ENCODE results near the gene PLEKHG4B.
"Not testable (repeated sequence)": the region's sequence is repeated elsewhere in the genome, so short reads cannot be mapped to it uniquely, and the experiment has no call there.

The PLEKHG4B gene

DNA sequence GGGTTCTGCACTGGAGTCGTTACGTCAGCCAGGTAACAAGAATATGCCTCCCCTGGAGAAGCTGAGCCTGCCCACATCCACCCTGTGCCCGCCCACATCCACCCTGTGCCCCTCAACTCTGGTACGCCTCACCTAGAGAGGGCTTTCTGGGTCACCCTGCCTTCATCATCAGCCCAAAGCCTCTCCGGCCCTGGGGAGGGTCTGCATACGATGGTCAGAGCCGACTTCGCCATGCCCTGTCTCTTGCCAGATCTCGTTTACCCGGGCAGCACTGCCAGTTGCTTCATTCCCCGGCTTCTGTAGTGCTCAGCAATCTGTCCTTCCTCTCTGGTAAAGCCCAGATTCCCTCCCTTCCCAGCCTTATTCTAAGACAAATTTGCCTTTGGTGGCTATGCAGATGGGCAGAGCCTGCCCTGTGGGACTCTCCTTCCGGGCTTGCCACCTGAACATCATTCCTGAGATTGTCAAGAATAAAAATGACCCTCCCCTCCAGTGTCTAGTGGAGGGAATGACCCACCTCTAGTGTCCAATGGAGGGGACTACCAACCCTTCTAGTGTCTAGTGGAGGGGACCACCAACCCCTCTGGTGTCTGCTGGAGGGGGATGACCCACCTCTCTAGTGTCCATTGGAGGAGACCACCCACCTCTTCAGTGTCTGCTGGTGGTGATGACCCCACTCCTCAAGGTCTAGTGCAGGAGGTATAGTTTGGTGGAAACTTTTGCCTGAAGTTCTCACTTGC is 3.4 kb downstream of the PLEKHG4B start:
- H2AFZ ChIP-seq (ENCODE audit: low read depth, low read length) = no peak overlapping the region
- no peaks in the 10 kb centered on the region for H3K4me1 ChIP-seq (ENCODE audit: low read length)
- no peak for TF ChIP-seq EZH2phosphoT487 (IDR thresholded peaks at IDR 0.05; ENCODE audit: low read depth)
- TF ChIP-seq, protein P1, sequence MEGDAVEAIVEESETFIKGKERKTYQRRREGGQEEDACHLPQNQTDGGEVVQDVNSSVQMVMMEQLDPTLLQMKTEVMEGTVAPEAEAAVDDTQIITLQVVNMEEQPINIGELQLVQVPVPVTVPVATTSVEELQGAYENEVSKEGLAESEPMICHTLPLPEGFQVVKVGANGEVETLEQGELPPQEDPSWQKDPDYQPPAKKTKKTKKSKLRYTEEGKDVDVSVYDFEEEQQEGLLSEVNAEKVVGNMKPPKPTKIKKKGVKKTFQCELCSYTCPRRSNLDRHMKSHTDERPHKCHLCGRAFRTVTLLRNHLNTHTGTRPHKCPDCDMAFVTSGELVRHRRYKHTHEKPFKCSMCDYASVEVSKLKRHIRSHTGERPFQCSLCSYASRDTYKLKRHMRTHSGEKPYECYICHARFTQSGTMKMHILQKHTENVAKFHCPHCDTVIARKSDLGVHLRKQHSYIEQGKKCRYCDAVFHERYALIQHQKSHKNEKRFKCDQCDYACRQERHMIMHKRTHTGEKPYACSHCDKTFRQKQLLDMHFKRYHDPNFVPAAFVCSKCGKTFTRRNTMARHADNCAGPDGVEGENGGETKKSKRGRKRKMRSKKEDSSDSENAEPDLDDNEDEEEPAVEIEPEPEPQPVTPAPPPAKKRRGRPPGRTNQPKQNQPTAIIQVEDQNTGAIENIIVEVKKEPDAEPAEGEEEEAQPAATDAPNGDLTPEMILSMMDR (IDR thresholded peaks at IDR 0.05; ENCODE audit: low read depth, low read length) = no peak
- H3K36me3 ChIP-seq (replicated peaks; ENCODE audit: low read depth, low read length) = no peaks in the 10 kb centered on the region
- H3K79me2 ChIP-seq (ENCODE audit: low read length) = no peaks in the 10 kb centered on the region
- no peak overlapping the region for H3K4me3 ChIP-seq (ENCODE audit: low read length)
- H3K27ac ChIP-seq (ENCODE audit: low read length) = no peak overlapping the region
- H3K27me3 ChIP-seq (ENCODE audit: low read depth, low read length) = no peaks in the 10 kb centered on the region
- no peak overlapping the region for H3K4me2 ChIP-seq (ENCODE audit: low read length)
- H4K20me1 ChIP-seq (ENCODE audit: insufficient read depth, low read length) = no peaks in the 10 kb centered on the region
- H3K9me3 ChIP-seq (ENCODE audit: insufficient read depth, low read length) = no peaks in the 10 kb centered on the region
- H3K9ac ChIP-seq (ENCODE audit: low read length) = no peak overlapping the region

DNA sequence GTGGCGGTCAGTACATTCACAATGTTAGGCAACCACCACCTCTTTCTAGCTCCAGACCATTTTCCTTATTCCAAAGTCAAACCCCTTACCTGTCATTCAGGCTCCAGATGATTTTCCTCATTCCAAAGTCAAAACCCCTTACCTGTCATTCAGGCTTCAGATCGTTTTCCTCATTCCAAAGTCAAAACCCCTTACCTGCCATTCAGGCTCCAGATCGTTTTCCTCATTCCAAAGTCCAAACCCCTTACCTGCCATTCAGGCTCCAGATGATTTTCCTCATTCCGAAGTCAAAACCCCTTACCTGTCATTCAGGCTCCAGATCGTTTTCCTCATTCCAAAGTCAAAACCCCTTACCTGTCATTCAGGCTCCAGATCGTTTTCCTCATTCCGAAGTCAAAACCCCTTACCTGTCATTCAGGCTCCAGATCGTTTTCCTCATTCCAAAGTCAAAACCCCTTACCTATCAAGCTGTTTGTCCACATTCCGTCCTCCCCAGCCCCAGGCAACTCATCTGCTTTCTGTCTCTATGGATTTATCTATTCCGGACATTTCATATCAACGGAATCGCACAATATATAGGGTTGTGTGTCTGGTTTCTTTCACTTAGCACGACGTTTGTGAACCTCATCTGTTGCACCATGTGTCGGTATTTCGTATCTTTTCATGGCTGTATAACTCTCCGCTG is 5.2 kb downstream of the PLEKHG4B start:
- H2AFZ ChIP-seq (ENCODE audit: low read depth, low read length) = no peak overlapping the region
- H3K4me3 ChIP-seq (ENCODE audit: low read length) = no peak overlapping the region
- no peak overlapping the region for H3K4me2 ChIP-seq (ENCODE audit: low read length)
- no peak overlapping the region for H3K27ac ChIP-seq (ENCODE audit: low read length)
- no peaks in the 10 kb centered on the region for H3K27me3 ChIP-seq (ENCODE audit: low read depth, low read length)
- H3K79me2 ChIP-seq (ENCODE audit: low read length) = no peaks in the 10 kb centered on the region
- H3K36me3 ChIP-seq (replicated peaks; ENCODE audit: low read depth, low read length) = no peaks in the 10 kb centered on the region
- no peak overlapping the region for H3K9ac ChIP-seq (ENCODE audit: low read length)
- H3K9me3 ChIP-seq (ENCODE audit: insufficient read depth, low read length) = no peaks in the 10 kb centered on the region
- TF ChIP-seq, protein P1 (IDR thresholded peaks at IDR 0.05; ENCODE audit: low read depth, low read length) = no peak
- no peak for TF ChIP-seq EZH2phosphoT487 (IDR thresholded peaks at IDR 0.05; ENCODE audit: low read depth)
- no peaks in the 10 kb centered on the region for H3K4me1 ChIP-seq (ENCODE audit: low read length)
- no peaks in the 10 kb centered on the region for H4K20me1 ChIP-seq (ENCODE audit: insufficient read depth, low read length)

DNA sequence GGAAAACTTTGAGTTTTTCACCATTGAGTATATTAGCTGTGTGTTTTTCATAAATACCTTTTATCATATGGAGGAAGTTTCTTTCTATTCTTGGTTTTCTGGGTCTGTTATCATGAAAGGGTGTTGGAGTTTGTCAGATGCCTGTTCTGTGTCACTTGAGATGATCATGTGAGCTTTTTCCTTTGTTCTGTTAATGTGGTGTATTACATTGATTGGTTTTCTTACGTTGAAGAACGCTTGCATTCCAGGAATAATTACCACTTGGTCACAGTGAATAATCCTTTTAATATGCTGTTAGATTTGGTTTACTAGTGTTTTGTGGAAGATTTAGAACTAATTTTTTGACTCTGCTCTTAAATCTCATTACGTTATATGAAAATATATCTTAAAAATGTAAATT is 7.8 kb downstream of the PLEKHG4B start:
- Histone ChIP-seq H3K79me2 (ENCODE audit: low read length) (no peaks in the 10 kb centered on the region), H4K20me1 (ENCODE audit: insufficient read depth, low read length) (no peaks in the 10 kb centered on the region), H3K9me3 (ENCODE audit: insufficient read depth, low read length) (no peaks in the 10 kb centered on the region), H3K9ac (ENCODE audit: low read length) (no peak overlapping the region), H3K4me3 (ENCODE audit: low read length) (no peak overlapping the region), H3K4me2 (ENCODE audit: low read length) (no peak overlapping the region), H3K27me3 (ENCODE audit: low read depth, low read length) (no peaks in the 10 kb centered on the region), H3K27ac (ENCODE audit: low read length) (no peak overlapping the region), H3K4me1 (ENCODE audit: low read length) (no peaks in the 10 kb centered on the region), H3K36me3 (replicated peaks; ENCODE audit: low read depth, low read length) (no peaks in the 10 kb centered on the region), H2AFZ (ENCODE audit: low read depth, low read length) (no peak overlapping the region)
- TF ChIP-seq, protein P1 (IDR thresholded peaks at IDR 0.05; ENCODE audit: low read depth, low read length) = no peak
- TF ChIP-seq EZH2phosphoT487 (IDR thresholded peaks at IDR 0.05; ENCODE audit: low read depth) = no peak

DNA sequence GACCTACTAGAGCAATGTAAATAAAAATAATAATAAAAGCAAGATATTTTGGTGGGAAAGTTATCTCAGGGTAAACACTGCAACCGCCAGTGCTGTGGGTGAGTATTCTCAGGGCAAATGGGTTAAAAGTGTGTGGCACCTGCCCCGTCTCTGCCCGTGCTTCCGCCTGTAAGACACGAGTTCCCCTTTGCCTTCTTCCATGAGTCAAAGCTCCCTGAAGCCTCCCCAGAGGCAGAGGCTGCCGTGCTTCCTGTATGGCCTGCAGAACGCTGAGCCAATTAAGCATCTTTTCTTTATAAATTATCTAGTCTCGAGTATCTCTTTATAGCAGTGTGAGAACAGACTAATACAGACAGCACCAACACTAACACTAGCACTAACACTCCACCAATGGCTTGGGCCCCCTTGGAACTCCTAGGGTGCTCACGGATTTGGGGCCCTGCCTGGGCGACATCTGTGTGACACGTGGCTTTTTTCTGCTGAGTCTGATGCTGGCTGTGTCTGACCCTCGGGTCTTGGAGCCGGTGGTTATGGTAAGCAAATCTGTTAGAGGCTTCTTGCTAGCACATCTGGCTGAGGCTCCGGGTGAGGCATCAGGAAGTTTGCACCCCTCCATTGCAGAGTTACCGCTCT is 10.6 kb downstream of the PLEKHG4B start:
- Histone ChIP-seq H3K9me3 (ENCODE audit: insufficient read depth, low read length) (no peaks in the 10 kb centered on the region), H3K4me2 (ENCODE audit: low read length) (0 out of 2 replicates have a peak overlapping the region, but pooled peaks have one; percentile 1), H3K4me3 (ENCODE audit: low read length) (no peak overlapping the region), H4K20me1 (ENCODE audit: insufficient read depth, low read length) (no peaks in the 10 kb centered on the region), H3K27ac (ENCODE audit: low read length) (no peak overlapping the region), H3K9ac (ENCODE audit: low read length) (no peak overlapping the region), H3K36me3 (replicated peaks; ENCODE audit: low read depth, low read length) (no peaks in the 10 kb centered on the region), H2AFZ (ENCODE audit: low read depth, low read length) (no peak overlapping the region), H3K27me3 (ENCODE audit: low read depth, low read length) (no peaks in the 10 kb centered on the region), H3K4me1 (ENCODE audit: low read length) (no peaks in the 10 kb centered on the region), H3K79me2 (ENCODE audit: low read length) (no peaks in the 10 kb centered on the region)
- TF ChIP-seq EZH2phosphoT487 (IDR thresholded peaks at IDR 0.05; ENCODE audit: low read depth) = no peak
- TF ChIP-seq, protein P1 (IDR thresholded peaks at IDR 0.05; ENCODE audit: low read depth, low read length) = no peak

DNA sequence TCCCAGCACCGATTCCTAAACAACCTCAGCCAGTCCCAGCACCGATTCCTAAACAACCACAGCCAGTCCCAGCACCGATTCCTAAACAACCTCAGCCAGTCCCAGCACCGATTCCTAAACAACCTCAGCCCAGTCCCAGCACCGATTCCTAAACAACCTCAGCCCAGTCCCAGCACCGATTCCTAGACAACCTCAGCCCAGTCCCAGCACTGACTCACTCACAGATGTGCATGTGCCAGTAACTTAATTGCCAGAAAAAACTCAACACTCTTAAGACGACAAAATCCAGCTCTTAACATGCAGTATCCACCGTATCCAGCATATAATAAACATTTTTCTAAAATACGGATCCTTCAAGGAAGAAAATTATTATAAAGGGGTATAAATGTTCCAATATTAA is 12.1 kb downstream of the PLEKHG4B start:
- not testable (repeated sequence) for H3K4me1 ChIP-seq (ENCODE audit: low read length); H3K27ac ChIP-seq (ENCODE audit: low read length); H3K36me3 ChIP-seq (replicated peaks; ENCODE audit: low read depth, low read length); H3K9ac ChIP-seq (ENCODE audit: low read length); H3K4me3 ChIP-seq (ENCODE audit: low read length); H3K27me3 ChIP-seq (ENCODE audit: low read depth, low read length); H4K20me1 ChIP-seq (ENCODE audit: insufficient read depth, low read length); H2AFZ ChIP-seq (ENCODE audit: low read depth, low read length); H3K9me3 ChIP-seq (ENCODE audit: insufficient read depth, low read length); H3K4me2 ChIP-seq (ENCODE audit: low read length); H3K79me2 ChIP-seq (ENCODE audit: low read length)

All from OCI-LY3 (cell line).